Ishikawa (cell line): ENCODE results near the gene UBL3.

Source experiments
- CEBPB ChIP-seq: IDR thresholded peaks from 2 replicates; pipeline ENCODE4 v1.6.1; 2012
- CREB1 ChIP-seq: IDR thresholded peaks from 2 replicates; pipeline ENCODE4 v1.6.1; 2012; ENCODE audit warnings: low read depth
- EGR1 ChIP-seq: IDR thresholded peaks from 2 replicates; pipeline ENCODE4 v1.6.1; 2012
- EP300 ChIP-seq: IDR thresholded peaks from 2 replicates; pipeline ENCODE4 v1.6.1; 2012; ENCODE audit warnings: borderline replicate concordance
- FOXM1 ChIP-seq: IDR thresholded peaks from 2 replicates; pipeline ENCODE4 v1.6.1; 2012; ENCODE audit warnings: low read depth, borderline replicate concordance
- NFIC ChIP-seq: IDR thresholded peaks from 2 replicates; pipeline ENCODE4 v1.6.1; 2012
- RAD21 ChIP-seq: IDR thresholded peaks from 2 replicates; pipeline ENCODE4 v1.6.1; 2012; ENCODE audit warnings: low read depth
- TAF1 ChIP-seq: IDR thresholded peaks from 2 replicates; pipeline ENCODE4 v1.6.1; 2012; ENCODE audit warnings: low read depth, mild to moderate bottlenecking
- TCF12 ChIP-seq: IDR thresholded peaks from 2 replicates; pipeline ENCODE4 v1.6.1; 2012; ENCODE audit warnings: low read depth
- TEAD4 ChIP-seq: IDR thresholded peaks from 2 replicates; pipeline ENCODE4 v1.6.1; 2012
- YY1 ChIP-seq: IDR thresholded peaks from 2 replicates; pipeline ENCODE4 v1.6.1; 2012; ENCODE audit warnings: low read depth
- ZBTB7A ChIP-seq: IDR thresholded peaks from 2 replicates; pipeline ENCODE4 v1.6.1; 2012; ENCODE audit warnings: low read depth
- TF ChIP-seq, protein P1 (sequence below): IDR thresholded peaks from 2 replicates; pipeline ENCODE4 v1.6.1; 2012; ENCODE audit warnings: low read depth, mild to moderate bottlenecking
- TF ChIP-seq, protein P2 (sequence below): IDR thresholded peaks from 2 replicates; pipeline ENCODE4 v1.6.1; 2012
- TF ChIP-seq, protein P3 (sequence below): IDR thresholded peaks from 2 replicates; pipeline ENCODE4 v1.6.1; 2012

UBL3 gene, protein sequence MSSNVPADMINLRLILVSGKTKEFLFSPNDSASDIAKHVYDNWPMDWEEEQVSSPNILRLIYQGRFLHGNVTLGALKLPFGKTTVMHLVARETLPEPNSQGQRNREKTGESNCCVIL

DNA sequence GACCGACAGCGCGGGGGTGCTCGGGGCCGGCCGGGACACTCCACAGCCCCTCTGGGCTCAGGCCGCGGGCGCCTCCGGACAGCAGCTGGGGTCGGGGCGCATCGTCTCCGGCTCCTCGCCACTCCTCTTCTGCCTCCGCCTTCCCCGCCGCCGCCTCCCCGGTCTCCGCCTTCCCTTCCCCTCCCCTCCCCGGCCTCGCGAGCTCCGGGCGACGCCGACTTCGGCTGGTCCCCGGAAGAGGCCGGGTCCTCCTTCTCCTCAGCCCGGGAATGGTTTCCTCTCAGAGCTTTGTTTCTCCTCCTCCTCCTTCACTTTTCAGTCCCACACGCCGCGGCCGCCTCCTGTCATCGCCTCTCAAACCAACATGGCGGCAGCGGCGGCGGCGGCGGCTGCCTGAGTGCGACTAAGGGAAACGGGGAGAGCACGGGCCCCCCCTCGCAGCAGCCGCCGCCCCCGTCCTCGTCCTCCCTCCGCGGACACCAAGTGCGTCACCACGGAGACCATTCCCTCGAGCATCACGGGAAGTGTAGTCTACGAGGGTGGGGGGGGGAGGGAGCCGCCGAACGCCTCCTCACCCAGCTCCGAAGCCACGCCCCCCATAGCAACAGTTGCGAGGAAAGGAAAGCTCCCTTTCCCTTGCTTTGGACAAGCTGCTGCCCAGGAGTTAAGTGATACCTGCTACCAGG is at the start of gene UBL3:
UBL3 (minus strand) TSS at position 405 of the 686 bp plus-strand sequence. CDS start 1,079 bp downstream, outside the sequence.
- TF ChIP-seq CEBPB (no peak), TAF1 (peak; percentile 77), EGR1 (peak; percentile 87), TCF12 (no peak), CREB1 (peak; percentile 87), YY1 (peak; percentile 90), NFIC (no peak), ZBTB7A (no peak), RAD21 (no peak)
- TF ChIP-seq, protein P1, sequence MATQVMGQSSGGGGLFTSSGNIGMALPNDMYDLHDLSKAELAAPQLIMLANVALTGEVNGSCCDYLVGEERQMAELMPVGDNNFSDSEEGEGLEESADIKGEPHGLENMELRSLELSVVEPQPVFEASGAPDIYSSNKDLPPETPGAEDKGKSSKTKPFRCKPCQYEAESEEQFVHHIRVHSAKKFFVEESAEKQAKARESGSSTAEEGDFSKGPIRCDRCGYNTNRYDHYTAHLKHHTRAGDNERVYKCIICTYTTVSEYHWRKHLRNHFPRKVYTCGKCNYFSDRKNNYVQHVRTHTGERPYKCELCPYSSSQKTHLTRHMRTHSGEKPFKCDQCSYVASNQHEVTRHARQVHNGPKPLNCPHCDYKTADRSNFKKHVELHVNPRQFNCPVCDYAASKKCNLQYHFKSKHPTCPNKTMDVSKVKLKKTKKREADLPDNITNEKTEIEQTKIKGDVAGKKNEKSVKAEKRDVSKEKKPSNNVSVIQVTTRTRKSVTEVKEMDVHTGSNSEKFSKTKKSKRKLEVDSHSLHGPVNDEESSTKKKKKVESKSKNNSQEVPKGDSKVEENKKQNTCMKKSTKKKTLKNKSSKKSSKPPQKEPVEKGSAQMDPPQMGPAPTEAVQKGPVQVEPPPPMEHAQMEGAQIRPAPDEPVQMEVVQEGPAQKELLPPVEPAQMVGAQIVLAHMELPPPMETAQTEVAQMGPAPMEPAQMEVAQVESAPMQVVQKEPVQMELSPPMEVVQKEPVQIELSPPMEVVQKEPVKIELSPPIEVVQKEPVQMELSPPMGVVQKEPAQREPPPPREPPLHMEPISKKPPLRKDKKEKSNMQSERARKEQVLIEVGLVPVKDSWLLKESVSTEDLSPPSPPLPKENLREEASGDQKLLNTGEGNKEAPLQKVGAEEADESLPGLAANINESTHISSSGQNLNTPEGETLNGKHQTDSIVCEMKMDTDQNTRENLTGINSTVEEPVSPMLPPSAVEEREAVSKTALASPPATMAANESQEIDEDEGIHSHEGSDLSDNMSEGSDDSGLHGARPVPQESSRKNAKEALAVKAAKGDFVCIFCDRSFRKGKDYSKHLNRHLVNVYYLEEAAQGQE, result no peak

DNA sequence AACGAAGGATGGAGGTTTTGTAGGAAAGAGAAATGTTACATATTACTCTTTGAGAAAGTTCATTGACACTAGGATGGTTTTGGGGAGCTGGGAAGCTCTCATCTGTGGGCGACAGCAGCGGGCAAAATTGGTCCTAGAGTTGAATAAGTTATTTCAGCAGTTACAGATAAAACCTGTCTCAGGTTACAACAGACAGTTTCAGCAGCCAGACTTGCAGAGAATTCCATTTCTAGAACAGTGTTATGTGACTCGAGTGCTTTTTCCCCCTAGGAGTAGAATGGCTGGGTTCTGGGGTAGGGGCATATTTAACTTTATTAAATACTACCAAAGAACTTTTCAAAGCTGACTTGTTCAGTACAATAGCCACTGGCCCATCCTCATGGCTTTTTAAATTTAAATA is 46.7 kb upstream of the UBL3 start:
- TF ChIP-seq EGR1, result no peak
- TF ChIP-seq RAD21, result no peak
- no peak for TF ChIP-seq TAF1

DNA sequence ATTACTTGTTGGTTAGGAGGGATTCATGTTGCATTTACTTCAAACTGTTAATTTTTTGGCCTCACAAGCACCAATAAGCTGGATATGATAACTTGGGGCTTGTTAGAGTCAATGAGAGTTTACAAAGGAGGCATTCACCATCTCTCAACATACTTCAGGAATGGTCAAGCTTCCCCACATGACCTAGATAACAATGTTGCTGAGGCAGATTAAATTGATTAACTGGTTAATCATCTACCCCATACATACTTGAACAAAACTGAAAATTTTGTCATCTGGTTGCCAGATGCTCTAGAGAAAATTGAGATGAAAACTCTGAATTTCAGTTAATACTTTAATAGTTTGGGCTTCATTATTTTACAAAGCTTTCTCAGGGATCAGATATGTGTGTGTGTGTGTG is 43.0 kb upstream of the UBL3 start:
- no peak for TF ChIP-seq ZBTB7A
- no peak for TF ChIP-seq CREB1
- TF ChIP-seq, protein P2, sequence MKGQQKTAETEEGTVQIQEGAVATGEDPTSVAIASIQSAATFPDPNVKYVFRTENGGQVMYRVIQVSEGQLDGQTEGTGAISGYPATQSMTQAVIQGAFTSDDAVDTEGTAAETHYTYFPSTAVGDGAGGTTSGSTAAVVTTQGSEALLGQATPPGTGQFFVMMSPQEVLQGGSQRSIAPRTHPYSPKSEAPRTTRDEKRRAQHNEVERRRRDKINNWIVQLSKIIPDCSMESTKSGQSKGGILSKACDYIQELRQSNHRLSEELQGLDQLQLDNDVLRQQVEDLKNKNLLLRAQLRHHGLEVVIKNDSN, result no peak
- no peak for TF ChIP-seq TEAD4
- TF ChIP-seq, protein P1, result no peak
- no peak for TF ChIP-seq RAD21
- TF ChIP-seq, protein P3, sequence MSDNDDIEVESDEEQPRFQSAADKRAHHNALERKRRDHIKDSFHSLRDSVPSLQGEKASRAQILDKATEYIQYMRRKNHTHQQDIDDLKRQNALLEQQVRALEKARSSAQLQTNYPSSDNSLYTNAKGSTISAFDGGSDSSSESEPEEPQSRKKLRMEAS, result no peak
- no peak for TF ChIP-seq TAF1
- TF ChIP-seq TCF12, result no peak
- TF ChIP-seq EGR1, result no peak
- TF ChIP-seq YY1, result no peak
- TF ChIP-seq EP300, result no peak

DNA sequence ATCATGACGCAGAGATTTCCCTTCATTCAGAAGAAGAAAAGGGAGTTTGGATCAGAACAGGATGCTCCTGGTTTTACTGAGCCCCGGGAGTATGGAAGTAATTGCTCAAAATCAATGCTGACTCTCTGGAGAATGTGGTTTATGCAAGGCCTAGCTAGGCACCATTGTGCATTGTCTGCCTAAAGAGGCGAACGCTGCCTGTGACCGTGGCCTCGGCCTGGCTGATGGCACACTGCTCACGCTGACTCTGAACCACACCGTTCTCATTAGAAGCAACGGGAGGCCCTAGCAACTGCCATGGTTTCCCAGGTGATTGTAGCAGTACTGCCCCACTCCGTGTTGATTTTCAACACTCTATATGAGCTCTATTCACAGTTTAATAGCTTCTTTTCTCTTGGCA is 41.7 kb upstream of the UBL3 start:
- TF ChIP-seq RAD21 (no peak), EGR1 (no peak), YY1 (no peak), FOXM1 (no peak), ZBTB7A (no peak), EP300 (no peak), CEBPB (no peak), TAF1 (no peak), NFIC (no peak)
- TF ChIP-seq, protein P2, result no peak
- TF ChIP-seq, protein P1, result no peak
- TF ChIP-seq, protein P3, result no peak

DNA sequence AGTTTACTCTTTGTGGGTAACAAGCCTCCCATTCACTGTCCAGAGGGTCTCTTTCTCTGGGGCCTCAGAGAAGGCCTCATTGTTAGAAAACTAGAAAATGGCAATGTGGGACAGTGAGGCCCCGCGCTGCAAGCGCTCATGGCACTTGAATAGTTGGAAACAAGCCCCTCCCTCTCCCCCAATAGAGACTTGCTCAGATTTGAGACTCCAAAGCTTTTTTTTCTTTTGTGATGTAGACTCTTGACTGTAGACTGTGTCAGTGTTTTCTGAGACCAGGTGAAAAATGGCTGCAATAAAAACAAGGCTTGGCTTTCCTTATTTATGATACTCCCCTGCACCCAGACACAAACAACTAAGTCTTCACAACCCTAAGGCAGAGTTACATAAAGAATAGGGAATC is 38.7 kb upstream of the UBL3 start:
- TF ChIP-seq, protein P1, result no peak
- TF ChIP-seq CREB1 (no peak), TAF1 (no peak), NFIC (no peak), YY1 (no peak), EGR1 (no peak), EP300 (no peak), TEAD4 (no peak), CEBPB (no peak), RAD21 (no peak)
- TF ChIP-seq, protein P3, result no peak
- TF ChIP-seq, protein P2, result no peak
